Activated CD8-positive, alpha-beta memory T cell treated with anti-CD3 and anti-CD28 coated beads, Interleukin-2, amount 50 U/mL, for 48 hours (primary cell): ENCODE measurements around the gene FUT2.

Experiments
- DNase-seq: peaks from one replicate; pipeline ENCODE4 v3.0.0-alpha.2; 2020

FUT2 gene

GRCh38 chr19:48755084-48755641 lies 59.4 kb downstream of the FUT2 start, which contains the start of gene FGF21:
TSS of gene FGF21 (plus strand) at chr19:48755524. CDS start at chr19:48756237, 713 bp downstream.
- no peak for DNase-seq
